H1 (cell line): Measurements from ENCODE around the gene GSTA2. TPM values are rescaled to one million over a fixed set of nuclear protein-coding genes. Genes with fewer than 3 reads are reported as not detected.
"Not testable (repeated sequence)": the region's sequence is repeated elsewhere in the genome, so short reads cannot be mapped to it uniquely, and the experiment has no call there.

ENCODE experiments used
- CTCF ChIA-PET: fragments of 300-600 bp; sonication (Branson Sonifier 250); formaldehyde crosslinking; loops from one replicate; lab custom pipeline; 2021; ENCODE audit not compliant: partially characterized antibody; lab: Charles Lee
- POLR2A ChIA-PET: fragments of 300-600 bp; sonication (Branson Sonifier 250); formaldehyde crosslinking; loops from one replicate; lab custom pipeline; 2021; ENCODE audit warnings: inconsistent platforms; ENCODE audit not compliant: partially characterized antibody; lab: Charles Lee
- DNase-seq, 2 experiments: peaks; one replicate each; pipeline versions ENCODE4 v3.0.0 to v3.0.0-alpha.2; 2010 to 2022; ENCODE audit warnings: low spot score in 2 of 2, low read depth in 1 of 2, mixed read lengths in 1 of 2
- FAIRE-seq: peaks from 2 replicates; lab custom pipeline; 2011; peaks lifted over from hg19 to GRCh38; lab: Jason Lieb, UNC
- H2AFZ ChIP-seq: 2 replicates; pipeline ENCODE4 v1.8.1; 2012; ENCODE audit warnings: low read length, inconsistent platforms
- H2AK5ac ChIP-seq: 2 replicates; pipeline ENCODE4 v1.6.1; 2013; ENCODE audit warnings: low read depth, low read length
- H2BK120ac ChIP-seq: replicated peaks from 2 replicates; pipeline ENCODE3; 2013; ENCODE audit warnings: low read depth, low read length, inconsistent platforms
- H2BK12ac ChIP-seq: 2 replicates; pipeline ENCODE4 v1.6.1; 2013; ENCODE audit warnings: low read depth, low read length
- H2BK15ac ChIP-seq: 2 replicates; pipeline ENCODE4 v1.6.1; 2013; ENCODE audit warnings: low read length
- H2BK20ac ChIP-seq: 2 replicates; pipeline ENCODE4 v1.6.1; 2013; ENCODE audit warnings: low read length
- H2BK5ac ChIP-seq: 2 replicates; pipeline ENCODE4 v1.6.1; 2013; ENCODE audit warnings: low read depth, low read length
- H3K14ac ChIP-seq: 2 replicates; pipeline ENCODE4 v1.6.1; 2013; ENCODE audit warnings: inconsistent platforms; ENCODE audit not compliant: insufficient read length
- H3K18ac ChIP-seq: 2 replicates; pipeline ENCODE4 v1.6.1; 2013; ENCODE audit warnings: low read length; ENCODE audit errors: extremely low read depth
- H3K23ac ChIP-seq: 2 replicates; pipeline ENCODE4 v1.6.1; 2013; ENCODE audit warnings: inconsistent platforms; ENCODE audit not compliant: insufficient read length
- H3K23me2 ChIP-seq: 2 replicates; pipeline ENCODE4 v1.6.1; 2013; ENCODE audit warnings: low read depth, low read length
- H3K27ac ChIP-seq: 2 replicates; pipeline ENCODE4 v1.6.1; 2011; ENCODE audit warnings: low read depth, low read length, inconsistent platforms
- H3K27me3 ChIP-seq, 4 experiments: replicated peaks in 1 of 4; 1 replicate in 1 of 4; 2 replicates in 3 of 4; pipeline versions ENCODE4 v1.6.1 to v1.8.1; 2011 to 2013; ENCODE audit warnings: low read length in 3 of 4, mild to moderate bottlenecking in 3 of 4, inconsistent platforms in 2 of 4, mixed read lengths in 2 of 4, moderate library complexity in 1 of 4; ENCODE audit not compliant: control insufficient read depth in 3 of 4, insufficient read depth in 3 of 4; ENCODE audit errors: extremely low read depth in 1 of 4
- H3K36me3 ChIP-seq, 4 experiments: 2 replicates each; pipeline versions ENCODE4 v1.6.1 to v1.8.1; 2011 to 2013; ENCODE audit warnings: mild to moderate bottlenecking in 4 of 4, low read length in 3 of 4, moderate library complexity in 2 of 4, control low read depth in 1 of 4, inconsistent platforms in 1 of 4; ENCODE audit not compliant: insufficient read depth in 4 of 4, control insufficient read depth in 2 of 4
- H3K4ac ChIP-seq: replicated peaks from 2 replicates; pipeline ENCODE3; 2013; ENCODE audit warnings: low read length, low read depth, mixed read lengths, inconsistent platforms; ENCODE audit not compliant: insufficient read length
- H3K4me1 ChIP-seq, 4 experiments: replicated peaks in 1 of 4; 1 replicate in 1 of 4; 2 replicates in 3 of 4; pipeline versions ENCODE4 v1.6.1 to v1.8.1; 2011 to 2013; ENCODE audit warnings: low read length in 3 of 4, inconsistent platforms in 2 of 4, mixed read lengths in 1 of 4; ENCODE audit not compliant: insufficient read depth in 4 of 4, control insufficient read depth in 3 of 4
- H3K4me2 ChIP-seq, 2 experiments: 2 replicates each; pipeline versions ENCODE4 v1.6.1 to v1.8.1; 2011 to 2013; ENCODE audit warnings: low read depth in 2 of 2, low read length in 2 of 2, control low read depth in 1 of 2, inconsistent platforms in 1 of 2, mild to moderate bottlenecking in 1 of 2; ENCODE audit not compliant: insufficient read depth in 1 of 2
- H3K4me3 ChIP-seq, 4 experiments: fragments of 200-600, 300-600 bp in 1 of 4; sonication (generic), shearing (Covaris generic), sonication (Bioruptor Twin) in 1 of 4; 2 replicates each; pipeline versions ENCODE4 v1.5.1 to v1.8.1; 2011 to 2016; ENCODE audit warnings: low read length in 4 of 4, low read depth in 3 of 4, control low read depth in 2 of 4, inconsistent platforms in 2 of 4, mild to moderate bottlenecking in 2 of 4, mixed read lengths in 1 of 4, moderate library complexity in 1 of 4; ENCODE audit not compliant: insufficient read depth in 2 of 4; ENCODE audit errors: extremely low read depth in 1 of 4
- H3K56ac ChIP-seq: replicated peaks from 2 replicates; pipeline ENCODE3; 2013; ENCODE audit warnings: low read depth, mild to moderate bottlenecking, mixed read lengths, low read length, inconsistent platforms; ENCODE audit not compliant: insufficient read length
- H3K79me1 ChIP-seq: 2 replicates; pipeline ENCODE4 v1.6.1; 2013; ENCODE audit warnings: low read depth, low read length, control low read depth
- H3K79me2 ChIP-seq, 2 experiments: 2 replicates each; pipeline versions ENCODE4 v1.6.1 to v1.8.1; 2012 to 2013; ENCODE audit warnings: low read length in 2 of 2, mild to moderate bottlenecking in 2 of 2, inconsistent platforms in 1 of 2; ENCODE audit not compliant: insufficient read depth in 2 of 2, control insufficient read depth in 1 of 2
- H3K9ac ChIP-seq, 4 experiments: replicated peaks in 1 of 4; 1 replicate in 1 of 4; 2 replicates in 3 of 4; pipeline versions ENCODE4 v1.6.1 to v1.8.1; 2011 to 2013; ENCODE audit warnings: low read depth in 3 of 4, low read length in 3 of 4, control low read depth in 2 of 4, mild to moderate bottlenecking in 2 of 4, moderate library complexity in 2 of 4, inconsistent platforms in 1 of 4; ENCODE audit errors: extremely low read depth in 1 of 4
- H3K9me3 ChIP-seq, 2 experiments: 2 replicates each; pipeline versions ENCODE4 v1.6.1 to v1.8.1; 2012 to 2013; ENCODE audit warnings: mild to moderate bottlenecking in 2 of 2, moderate library complexity in 2 of 2, control low read depth in 1 of 2, inconsistent platforms in 1 of 2, low read depth in 1 of 2, low read length in 1 of 2, mixed read lengths in 1 of 2; ENCODE audit not compliant: insufficient read depth in 2 of 2
- H4K20me1 ChIP-seq, 2 experiments: replicated peaks in 1 of 2; 2 replicates each; pipeline versions ENCODE3 to v1.8.1; 2011 to 2013; ENCODE audit warnings: inconsistent platforms in 2 of 2, low read length in 2 of 2, mild to moderate bottlenecking in 1 of 2; ENCODE audit not compliant: insufficient read depth in 2 of 2, control insufficient read depth in 1 of 2
- H4K5ac ChIP-seq: 2 replicates; pipeline ENCODE4 v1.6.1; 2013; ENCODE audit warnings: low read length, low read depth, mixed read lengths, inconsistent platforms; ENCODE audit not compliant: insufficient read length
- H4K8ac ChIP-seq: 2 replicates; pipeline ENCODE4 v1.8.0; 2013; ENCODE audit warnings: mild to moderate bottlenecking, moderate library complexity, low read length, inconsistent platforms; ENCODE audit not compliant: insufficient read depth; ENCODE audit errors: extremely low read depth
- H4K91ac ChIP-seq: replicated peaks from 2 replicates; pipeline ENCODE3; 2013; ENCODE audit warnings: low read length, mixed read lengths, inconsistent platforms; ENCODE audit not compliant: insufficient read length
- WGBS, 2 experiments: shearing (Covaris generic) in 1 of 2; methylation state at CpG; one replicate each; pipeline versions ENCODE4 v1.1.6 to v1.1.7; 2013 to 2015; ENCODE audit warnings: low lambda C conversion rate in 2 of 2, mixed read lengths in 2 of 2, inconsistent platforms in 1 of 2, low coverage in 1 of 2, missing lambda C conversion rate in 1 of 2; ENCODE audit not compliant: insufficient replicate concordance in 2 of 2, insufficient coverage in 1 of 2, insufficient read length in 1 of 2; ENCODE audit errors: extremely low coverage in 1 of 2, missing lambda C conversion rate in 1 of 2; 5-methylcytosine and 5-hydroxymethylcytosine counted together
- polyA plus RNA-seq, 7 experiments: library from polyadenylated mRNA; depleted of rRNA in 3 of 7; stranded (reverse) in 5 of 7; unstranded in 2 of 7; fragments of >200 nt in 5 of 7; fragments of 200-250 nt in 2 of 7; gene quantifications; 1 replicate in 5 of 7; 2 replicates in 1 of 7; 4 replicates in 1 of 7; pipeline versions ENCODE4 v1.2.1 to v1.2.3, GENCODE V29; 2011 to 2013; ENCODE audit warnings: missing spikeins in 2 of 7, mixed read lengths in 2 of 7
- total RNA-seq: library from RNA; stranded (reverse); fragmentation: NEBNext Ultra II Directional; extraction: Animal tissue kit (Norgen Biotek cat#: 25700); gene quantifications from 2 replicates; pipeline ENCODE4 v1.2.1, GENCODE V29; 2021

GSTA2 gene
- total and polyA plus RNA-seq, 2 of the 8 experiments (the other 6 are each of a cell fraction or from before 2014, with no cell fraction given): 0.05 TPM; not detected in 1

DNA sequence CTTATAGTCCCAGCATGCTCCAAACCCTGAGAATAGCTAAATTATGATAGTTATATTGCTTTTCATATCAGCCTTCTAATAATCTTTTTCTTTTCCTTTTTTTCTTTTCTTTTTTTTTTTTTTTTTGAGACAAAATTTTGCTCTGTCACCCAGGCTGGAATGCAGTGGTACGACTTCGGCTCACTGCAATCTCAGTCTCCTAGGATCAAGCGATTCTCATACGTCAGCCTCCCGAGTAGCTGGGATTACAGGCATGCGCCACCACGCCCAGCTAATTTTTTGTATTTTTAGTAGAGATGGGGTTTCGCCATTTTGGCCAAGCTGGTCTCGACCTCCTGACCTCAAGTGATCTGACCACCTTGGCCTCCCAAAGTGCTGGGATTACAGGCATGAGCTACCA is 48.5 kb downstream of the GSTA2 start:
- CTCF ChIA-PET: interaction anchor here (0.6 to 3.1 kb wide), 4 partner anchors 8 to 95 kb away, joined by 3 to 12 read pairs (median 4); no protein-coding TSS in a partner anchor
- H2AFZ ChIP-seq, H3K4me2 ChIP-seq, H4K8ac ChIP-seq, H3K4ac ChIP-seq, H2BK5ac ChIP-seq, H3K36me3 ChIP-seq, H4K5ac ChIP-seq, H3K9me3 ChIP-seq, H3K4me1 ChIP-seq, H2BK12ac ChIP-seq, H3K18ac ChIP-seq, POLR2A ChIA-PET, H4K91ac ChIP-seq, H2BK120ac ChIP-seq, H3K9ac ChIP-seq, H3K56ac ChIP-seq, H3K23me2 ChIP-seq, H3K79me2 ChIP-seq, DNase-seq, H2BK15ac ChIP-seq, H3K4me3 ChIP-seq, H3K14ac ChIP-seq, H3K23ac ChIP-seq, H2BK20ac ChIP-seq, H3K27ac ChIP-seq, FAIRE-seq, H4K20me1 ChIP-seq, H3K79me1 ChIP-seq, H2AK5ac ChIP-seq, H3K27me3 ChIP-seq: not testable (repeated sequence)
- WGBS, 2 experiments: 72% methylated on average over 7 of the region's 9 CpGs; no CpG with 5 or more reads in 1 of the 2 experiments
